ENCODE measurements around the gene UBR4. TPM values are rescaled to one million over a fixed set of nuclear protein-coding genes. Genes with fewer than 3 reads are reported as not detected.

The UBR4 gene
- total and polyA plus RNA-seq, 5 donors = 48.9 to 70.3 (median 64.5) TPM

- ATAC-seq (no peak), DNase-seq (no peak)
- no peaks in the 10 kb centered on the region for H3K4me1 ChIP-seq (ENCODE audit: control insufficient read depth, insufficient read depth, low read length)
- intact Hi-C loops (cut with DNase I) = no loop called here
- no peak overlapping the region for H3K27ac ChIP-seq (ENCODE audit: low read length)
- H3K4me3 ChIP-seq (ENCODE audit: low read length) = no peak overlapping the region
- WGBS = 83% methylated on average over 8 of the region's 8 CpGs
- no peaks in the 10 kb centered on the region for H3K27me3 ChIP-seq (ENCODE audit: control insufficient read depth, insufficient read depth)
- H3K9me3 ChIP-seq (ENCODE audit: control insufficient read depth, low read length) = no peaks in the 10 kb centered on the region
Measured at GRCh38 chr1:19062258-19063029, 147.6 kb downstream of the UBR4 start.

DNA sequence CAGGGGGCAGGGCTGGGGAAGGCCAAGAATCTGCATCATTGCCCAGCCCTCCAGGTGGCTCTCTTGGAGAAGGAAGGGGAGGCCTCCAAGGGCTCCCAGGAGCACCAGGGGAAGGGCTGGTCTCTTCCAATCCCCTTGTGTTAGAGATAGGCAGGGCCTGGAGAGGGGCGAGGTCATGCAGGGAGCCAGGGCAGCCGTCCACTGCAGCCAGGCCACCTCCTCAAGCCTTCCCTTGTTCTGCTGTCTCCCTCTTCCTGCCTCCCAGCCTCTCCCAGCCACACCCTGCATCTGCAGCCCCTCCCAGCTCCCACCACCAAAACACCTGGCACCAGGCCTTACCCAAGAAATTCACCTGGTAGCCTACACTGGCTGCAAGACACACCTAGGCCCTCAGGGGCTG is 148.3 kb downstream of the UBR4 start:
- no peak for ATAC-seq
- no peaks in the 10 kb centered on the region for H3K4me1 ChIP-seq (ENCODE audit: control insufficient read depth, insufficient read depth, low read length)
- H3K27ac ChIP-seq (ENCODE audit: low read length) = no peak overlapping the region
- no peak overlapping the region for H3K4me3 ChIP-seq (ENCODE audit: low read length)
- intact Hi-C loops (cut with DNase I) = no loop called here
- no peaks in the 10 kb centered on the region for H3K27me3 ChIP-seq (ENCODE audit: control insufficient read depth, insufficient read depth)
- no peaks in the 10 kb centered on the region for H3K9me3 ChIP-seq (ENCODE audit: control insufficient read depth, low read length)
- WGBS = 78% methylated on average over 2 of the region's 2 CpGs
- DNase-seq = no peak

DNA sequence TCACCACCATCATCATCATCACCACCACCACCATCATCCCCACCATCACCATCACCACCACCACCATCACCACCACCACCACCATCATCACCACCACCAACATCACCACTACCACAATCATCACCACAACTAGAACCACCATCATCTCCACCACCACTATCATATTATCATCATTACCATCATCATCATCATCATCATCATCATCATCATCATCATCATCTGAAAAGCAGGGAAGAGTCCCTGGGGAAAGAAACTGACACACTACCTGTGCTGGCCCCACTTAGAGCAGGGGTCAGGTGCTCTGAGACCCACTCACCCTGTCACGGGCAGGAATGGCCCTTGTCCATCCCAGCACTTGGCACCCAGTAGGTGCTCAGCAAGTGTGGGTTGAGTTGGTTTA is 148.7 kb downstream of the UBR4 start:
- H3K4me1 ChIP-seq (ENCODE audit: control insufficient read depth, insufficient read depth, low read length) = no peaks in the 10 kb centered on the region
- H3K27me3 ChIP-seq (ENCODE audit: control insufficient read depth, insufficient read depth) = no peaks in the 10 kb centered on the region
- intact Hi-C loops (cut with DNase I) = no loop called here
- ATAC-seq = no peak
- 100% methylated on average over 1 of the region's 1 CpG for WGBS
- H3K9me3 ChIP-seq (ENCODE audit: control insufficient read depth, low read length) = no peaks in the 10 kb centered on the region
- H3K4me3 ChIP-seq (ENCODE audit: low read length) = no peak overlapping the region
- DNase-seq = no peak
- no peak overlapping the region for H3K27ac ChIP-seq (ENCODE audit: low read length)

DNA sequence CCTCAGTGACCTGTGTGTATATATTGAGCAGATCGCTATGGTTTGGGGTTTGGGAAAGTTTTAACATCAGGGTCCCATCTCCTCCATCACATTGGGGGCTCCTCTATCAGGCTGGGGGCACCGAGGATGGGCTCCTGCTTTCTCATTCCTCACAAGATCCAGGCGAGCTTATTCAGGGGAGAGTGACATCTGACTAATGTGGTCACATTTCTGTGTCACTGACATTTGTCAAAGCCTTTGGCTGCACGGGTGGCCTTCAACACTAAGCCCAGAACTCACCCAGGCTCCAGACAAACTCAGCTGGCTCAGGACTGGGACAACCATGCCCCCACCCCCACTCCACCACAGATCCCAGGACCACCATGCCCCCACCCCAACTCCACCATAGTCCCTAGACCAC is 150.3 kb downstream of the UBR4 start:
- DNase-seq = no peak
- no peak for ATAC-seq
- Histone ChIP-seq H3K4me1 (ENCODE audit: control insufficient read depth, insufficient read depth, low read length) (no peaks in the 10 kb centered on the region), H3K27ac (ENCODE audit: low read length) (no peak overlapping the region), H3K9me3 (ENCODE audit: control insufficient read depth, low read length) (no peaks in the 10 kb centered on the region), H3K27me3 (ENCODE audit: control insufficient read depth, insufficient read depth) (no peaks in the 10 kb centered on the region), H3K4me3 (ENCODE audit: low read length) (no peak overlapping the region)
- intact Hi-C loops (cut with DNase I) = no loop called here
- 63% methylated on average over 4 of the region's 4 CpGs for WGBS

GRCh38 chr1:19058476-19058797 is 151.6 kb downstream of the UBR4 start:
- 47% methylated on average over 8 of the region's 8 CpGs for WGBS
- no peak overlapping the region for H3K27ac ChIP-seq (ENCODE audit: low read length)
- intact Hi-C loops (cut with DNase I) = no loop called here
- H3K27me3 ChIP-seq (ENCODE audit: control insufficient read depth, insufficient read depth) = no peaks in the 10 kb centered on the region
- H3K9me3 ChIP-seq (ENCODE audit: control insufficient read depth, low read length) = no peaks in the 10 kb centered on the region
- DNase-seq (no peak), ATAC-seq (no peak)
- H3K4me1 ChIP-seq (ENCODE audit: control insufficient read depth, insufficient read depth, low read length) = no peaks in the 10 kb centered on the region
- no peak overlapping the region for H3K4me3 ChIP-seq (ENCODE audit: low read length)

DNA sequence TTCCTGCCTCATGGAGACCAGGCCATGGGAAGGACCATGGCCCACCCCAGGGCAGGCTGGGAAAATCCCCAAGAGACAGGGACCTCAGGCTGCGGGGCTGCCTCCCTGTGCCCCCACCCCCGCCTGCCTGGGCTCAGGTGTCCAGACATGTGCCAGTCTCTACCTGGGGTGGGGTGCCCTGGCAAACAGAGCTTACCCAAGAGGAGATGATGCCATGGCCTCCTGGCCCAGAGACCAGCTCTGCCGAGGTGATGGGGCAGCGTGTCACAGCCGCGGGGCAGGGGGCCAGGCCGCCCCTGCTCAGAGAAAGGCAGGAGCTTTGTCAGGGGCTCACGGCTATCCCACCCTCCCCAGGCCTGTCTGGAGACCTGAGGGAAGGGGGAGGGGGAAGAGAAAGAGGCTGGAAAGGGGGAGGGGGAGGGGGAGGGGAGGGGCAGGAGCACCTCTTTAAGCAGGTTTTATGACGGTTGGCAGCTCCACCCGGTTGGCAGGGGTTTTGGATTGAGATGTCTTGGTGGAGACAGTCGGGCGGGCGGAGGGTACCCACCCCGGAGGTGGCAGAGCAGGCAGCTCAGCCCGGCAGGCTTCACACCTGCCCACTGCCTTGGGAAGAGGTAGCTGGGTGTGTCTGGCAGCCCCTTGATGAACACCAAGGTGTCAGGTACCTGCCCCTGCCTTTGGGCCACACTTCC is 152.1 kb downstream of the UBR4 start:
- ATAC-seq (no peak), DNase-seq (no peak)
- 47% methylated on average over 15 of the region's 15 CpGs for WGBS
- no peaks in the 10 kb centered on the region for H3K4me1 ChIP-seq (ENCODE audit: control insufficient read depth, insufficient read depth, low read length)
- H3K27me3 ChIP-seq (ENCODE audit: control insufficient read depth, insufficient read depth) = no peaks in the 10 kb centered on the region
- no peaks in the 10 kb centered on the region for H3K9me3 ChIP-seq (ENCODE audit: control insufficient read depth, low read length)
- H3K4me3 ChIP-seq (ENCODE audit: low read length) = no peak overlapping the region
- intact Hi-C loops (cut with DNase I) = no loop called here
- no peak overlapping the region for H3K27ac ChIP-seq (ENCODE audit: low read length)

DNA sequence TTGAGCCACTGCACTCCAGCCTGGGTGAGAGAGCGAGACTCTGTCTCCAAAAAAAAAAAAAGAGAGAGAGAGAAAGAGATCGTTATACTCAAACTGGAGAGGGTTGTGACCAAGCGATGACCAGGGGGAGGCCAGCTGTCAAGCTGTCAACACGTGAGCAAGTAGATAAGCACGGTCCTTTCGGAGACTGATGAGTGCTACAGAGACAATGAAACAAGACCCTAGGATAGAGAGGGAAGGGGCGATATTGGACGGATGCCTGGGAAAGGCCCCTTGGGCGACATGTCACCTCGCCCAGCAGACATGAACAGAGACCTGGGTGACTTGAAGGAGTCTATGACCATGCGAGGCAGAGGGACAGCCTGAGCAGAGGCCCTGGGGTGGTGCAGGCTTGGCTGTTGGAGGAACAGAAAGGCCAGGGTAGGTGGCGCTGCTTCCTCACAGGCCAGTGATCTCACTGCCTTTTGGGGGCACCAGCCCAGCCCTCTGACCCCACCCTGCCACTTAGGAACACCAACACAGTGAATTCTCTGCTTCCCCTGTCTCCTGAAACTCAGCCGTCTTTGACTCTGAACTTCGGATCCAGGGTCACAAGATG is 152.8 kb downstream of the UBR4 start:
- ATAC-seq (no peak), DNase-seq (no peak)
- Histone ChIP-seq H3K4me3 (ENCODE audit: low read length) (no peak overlapping the region), H3K27ac (ENCODE audit: low read length) (no peak overlapping the region), H3K9me3 (ENCODE audit: control insufficient read depth, low read length) (no peaks in the 10 kb centered on the region), H3K27me3 (ENCODE audit: control insufficient read depth, insufficient read depth) (no peaks in the 10 kb centered on the region), H3K4me1 (ENCODE audit: control insufficient read depth, insufficient read depth, low read length) (no peaks in the 10 kb centered on the region)
- 55% methylated on average over 14 of the region's 14 CpGs for WGBS
- intact Hi-C loops (cut with DNase I) = no loop called here

DNA sequence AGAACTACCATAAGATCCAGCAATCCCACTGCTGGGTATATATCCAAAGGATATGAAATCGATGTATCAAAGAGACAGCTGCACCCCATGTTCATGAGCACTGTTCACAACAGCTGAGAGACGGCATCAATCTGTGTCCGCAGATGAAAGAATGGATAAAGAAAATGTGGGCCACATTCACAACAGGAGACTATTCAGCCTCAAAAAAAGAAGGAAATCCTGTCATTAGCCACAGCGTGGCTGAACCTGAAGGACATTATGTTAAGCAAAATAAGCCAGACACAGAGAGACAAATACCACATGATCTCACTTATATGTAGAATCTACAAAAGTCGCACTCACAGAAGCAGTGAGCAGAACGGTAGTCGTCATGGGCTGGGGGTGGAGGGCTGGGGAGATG is 154.4 kb downstream of the UBR4 start:
- intact Hi-C loops (cut with DNase I) = no loop called here
- Histone ChIP-seq H3K27ac (ENCODE audit: low read length) (no peak overlapping the region), H3K4me1 (ENCODE audit: control insufficient read depth, insufficient read depth, low read length) (no peaks in the 10 kb centered on the region), H3K4me3 (ENCODE audit: low read length) (no peak overlapping the region), H3K27me3 (ENCODE audit: control insufficient read depth, insufficient read depth) (no peaks in the 10 kb centered on the region), H3K9me3 (ENCODE audit: control insufficient read depth, low read length) (no peaks in the 10 kb centered on the region)
- WGBS = 51% methylated on average over 7 of the region's 7 CpGs
- DNase-seq (no peak), ATAC-seq (no peak)

GRCh38 chr1:19055001-19055400 is 155.1 kb downstream of the UBR4 start:
- no peak overlapping the region for H3K27ac ChIP-seq (ENCODE audit: low read length)
- intact Hi-C loops (cut with DNase I) = no loop called here
- ATAC-seq = peak in 1 of 2 donors; percentile 33
- H3K4me1 ChIP-seq (ENCODE audit: control insufficient read depth, insufficient read depth, low read length) = no peaks in the 10 kb centered on the region
- no peaks in the 10 kb centered on the region for H3K9me3 ChIP-seq (ENCODE audit: control insufficient read depth, low read length)
- no peak for DNase-seq
- no peaks in the 10 kb centered on the region for H3K27me3 ChIP-seq (ENCODE audit: control insufficient read depth, insufficient read depth)
- H3K4me3 ChIP-seq (ENCODE audit: low read length) = no peak overlapping the region
- WGBS = 37% methylated on average over 11 of the region's 11 CpGs

DNA sequence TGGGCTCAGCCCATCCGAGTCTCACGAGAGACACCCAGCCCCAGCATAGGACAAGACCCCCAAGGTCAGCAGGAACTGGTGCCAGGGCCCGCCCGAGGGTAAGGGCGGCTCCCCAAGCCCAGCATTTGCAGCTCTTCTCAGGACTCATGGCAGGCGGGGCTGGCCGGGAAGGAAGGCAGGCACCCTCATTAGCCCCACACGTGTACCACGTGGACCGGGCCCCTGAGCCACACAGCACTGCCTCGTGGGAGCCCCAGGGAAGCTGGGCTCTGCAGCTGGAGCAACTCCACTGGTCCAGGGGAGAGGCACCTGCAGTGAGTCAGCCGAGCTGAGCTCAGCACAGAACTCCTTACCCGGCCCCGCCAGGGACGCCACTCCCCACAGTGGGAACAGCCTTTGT is 155.8 kb downstream of the UBR4 start:
- DNase-seq (no peak), ATAC-seq (no peak)
- no peaks in the 10 kb centered on the region for H3K9me3 ChIP-seq (ENCODE audit: control insufficient read depth, low read length)
- no peaks in the 10 kb centered on the region for H3K4me1 ChIP-seq (ENCODE audit: control insufficient read depth, insufficient read depth, low read length)
- H3K27ac ChIP-seq (ENCODE audit: low read length) = no peak overlapping the region
- intact Hi-C loops (cut with DNase I) = no loop called here
- 66% methylated on average over 15 of the region's 15 CpGs for WGBS
- no peaks in the 10 kb centered on the region for H3K27me3 ChIP-seq (ENCODE audit: control insufficient read depth, insufficient read depth)
- no peak overlapping the region for H3K4me3 ChIP-seq (ENCODE audit: low read length)

DNA sequence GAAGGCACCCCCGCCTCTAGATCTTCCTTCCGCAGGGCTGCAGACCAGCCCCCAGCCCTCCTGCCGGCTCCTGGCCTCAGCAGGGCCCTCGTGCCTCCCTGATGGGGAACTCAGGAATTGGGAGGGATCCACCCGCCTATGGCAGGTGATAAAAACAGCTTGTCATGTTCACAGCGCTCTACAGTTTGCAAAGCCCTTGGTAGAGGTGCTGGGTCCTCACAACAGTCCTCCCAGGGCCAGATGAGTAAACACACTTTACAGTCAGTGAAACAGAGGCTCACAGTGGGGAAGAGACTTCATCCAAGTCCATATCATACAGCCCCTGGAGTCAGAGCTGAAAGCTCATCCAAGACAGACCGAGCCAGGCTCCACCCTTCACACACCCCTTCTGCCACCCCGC is 156.6 kb downstream of the UBR4 start:
- Histone ChIP-seq H3K27ac (ENCODE audit: low read length) (no peak overlapping the region), H3K4me3 (ENCODE audit: low read length) (no peak overlapping the region), H3K4me1 (ENCODE audit: control insufficient read depth, insufficient read depth, low read length) (no peaks in the 10 kb centered on the region), H3K9me3 (ENCODE audit: control insufficient read depth, low read length) (no peaks in the 10 kb centered on the region), H3K27me3 (ENCODE audit: control insufficient read depth, insufficient read depth) (no peaks in the 10 kb centered on the region)
- WGBS = 66% methylated on average over 8 of the region's 8 CpGs
- intact Hi-C loops (cut with DNase I) = no loop called here
- DNase-seq (no peak), ATAC-seq (no peak)
